H1 (cell line): Measurements from ENCODE around the gene MANSC1. TPM values are rescaled to one million over a fixed set of nuclear protein-coding genes. Genes with fewer than 3 reads are reported as not detected.

Source experiments
- CTCF ChIA-PET: fragments of 300-600 bp; sonication (Branson Sonifier 250); formaldehyde crosslinking; loops from one replicate; lab custom pipeline; 2021; ENCODE audit not compliant: partially characterized antibody; lab: Charles Lee
- POLR2A ChIA-PET: fragments of 300-600 bp; sonication (Branson Sonifier 250); formaldehyde crosslinking; loops from one replicate; lab custom pipeline; 2021; ENCODE audit warnings: inconsistent platforms; ENCODE audit not compliant: partially characterized antibody; lab: Charles Lee
- DNase-seq, 2 experiments: peaks; one replicate each; pipeline versions ENCODE4 v3.0.0 to v3.0.0-alpha.2; 2010 to 2022; ENCODE audit warnings: low spot score in 2 of 2, low read depth in 1 of 2, mixed read lengths in 1 of 2
- FAIRE-seq: peaks from 2 replicates; lab custom pipeline; 2011; peaks lifted over from hg19 to GRCh38; lab: Jason Lieb, UNC
- H2AFZ ChIP-seq: 2 replicates; pipeline ENCODE4 v1.8.1; 2012; ENCODE audit warnings: low read length, inconsistent platforms
- H2AK5ac ChIP-seq: 2 replicates; pipeline ENCODE4 v1.6.1; 2013; ENCODE audit warnings: low read depth, low read length
- H2BK120ac ChIP-seq: replicated peaks from 2 replicates; pipeline ENCODE3; 2013; ENCODE audit warnings: low read depth, low read length, inconsistent platforms
- H2BK12ac ChIP-seq: 2 replicates; pipeline ENCODE4 v1.6.1; 2013; ENCODE audit warnings: low read depth, low read length
- H2BK15ac ChIP-seq: 2 replicates; pipeline ENCODE4 v1.6.1; 2013; ENCODE audit warnings: low read length
- H2BK20ac ChIP-seq: 2 replicates; pipeline ENCODE4 v1.6.1; 2013; ENCODE audit warnings: low read length
- H2BK5ac ChIP-seq: 2 replicates; pipeline ENCODE4 v1.6.1; 2013; ENCODE audit warnings: low read depth, low read length
- H3K14ac ChIP-seq: 2 replicates; pipeline ENCODE4 v1.6.1; 2013; ENCODE audit warnings: inconsistent platforms; ENCODE audit not compliant: insufficient read length
- H3K18ac ChIP-seq: 2 replicates; pipeline ENCODE4 v1.6.1; 2013; ENCODE audit warnings: low read length; ENCODE audit errors: extremely low read depth
- H3K23ac ChIP-seq: 2 replicates; pipeline ENCODE4 v1.6.1; 2013; ENCODE audit warnings: inconsistent platforms; ENCODE audit not compliant: insufficient read length
- H3K23me2 ChIP-seq: 2 replicates; pipeline ENCODE4 v1.6.1; 2013; ENCODE audit warnings: low read depth, low read length
- H3K27ac ChIP-seq: 2 replicates; pipeline ENCODE4 v1.6.1; 2011; ENCODE audit warnings: low read depth, low read length, inconsistent platforms
- H3K27me3 ChIP-seq, 4 experiments: replicated peaks in 1 of 4; 1 replicate in 1 of 4; 2 replicates in 3 of 4; pipeline versions ENCODE4 v1.6.1 to v1.8.1; 2011 to 2013; ENCODE audit warnings: low read length in 3 of 4, mild to moderate bottlenecking in 3 of 4, inconsistent platforms in 2 of 4, mixed read lengths in 2 of 4, moderate library complexity in 1 of 4; ENCODE audit not compliant: control insufficient read depth in 3 of 4, insufficient read depth in 3 of 4; ENCODE audit errors: extremely low read depth in 1 of 4
- H3K36me3 ChIP-seq, 4 experiments: 2 replicates each; pipeline versions ENCODE4 v1.6.1 to v1.8.1; 2011 to 2013; ENCODE audit warnings: mild to moderate bottlenecking in 4 of 4, low read length in 3 of 4, moderate library complexity in 2 of 4, control low read depth in 1 of 4, inconsistent platforms in 1 of 4; ENCODE audit not compliant: insufficient read depth in 4 of 4, control insufficient read depth in 2 of 4
- H3K4ac ChIP-seq: replicated peaks from 2 replicates; pipeline ENCODE3; 2013; ENCODE audit warnings: low read length, low read depth, mixed read lengths, inconsistent platforms; ENCODE audit not compliant: insufficient read length
- H3K4me1 ChIP-seq, 4 experiments: replicated peaks in 1 of 4; 1 replicate in 1 of 4; 2 replicates in 3 of 4; pipeline versions ENCODE4 v1.6.1 to v1.8.1; 2011 to 2013; ENCODE audit warnings: low read length in 3 of 4, inconsistent platforms in 2 of 4, mixed read lengths in 1 of 4; ENCODE audit not compliant: insufficient read depth in 4 of 4, control insufficient read depth in 3 of 4
- H3K4me2 ChIP-seq, 2 experiments: 2 replicates each; pipeline versions ENCODE4 v1.6.1 to v1.8.1; 2011 to 2013; ENCODE audit warnings: low read depth in 2 of 2, low read length in 2 of 2, control low read depth in 1 of 2, inconsistent platforms in 1 of 2, mild to moderate bottlenecking in 1 of 2; ENCODE audit not compliant: insufficient read depth in 1 of 2
- H3K4me3 ChIP-seq, 4 experiments: fragments of 200-600, 300-600 bp in 1 of 4; sonication (generic), shearing (Covaris generic), sonication (Bioruptor Twin) in 1 of 4; 2 replicates each; pipeline versions ENCODE4 v1.5.1 to v1.8.1; 2011 to 2016; ENCODE audit warnings: low read length in 4 of 4, low read depth in 3 of 4, control low read depth in 2 of 4, inconsistent platforms in 2 of 4, mild to moderate bottlenecking in 2 of 4, mixed read lengths in 1 of 4, moderate library complexity in 1 of 4; ENCODE audit not compliant: insufficient read depth in 2 of 4; ENCODE audit errors: extremely low read depth in 1 of 4
- H3K56ac ChIP-seq: replicated peaks from 2 replicates; pipeline ENCODE3; 2013; ENCODE audit warnings: low read depth, mild to moderate bottlenecking, mixed read lengths, low read length, inconsistent platforms; ENCODE audit not compliant: insufficient read length
- H3K79me1 ChIP-seq: 2 replicates; pipeline ENCODE4 v1.6.1; 2013; ENCODE audit warnings: low read depth, low read length, control low read depth
- H3K79me2 ChIP-seq, 2 experiments: 2 replicates each; pipeline versions ENCODE4 v1.6.1 to v1.8.1; 2012 to 2013; ENCODE audit warnings: low read length in 2 of 2, mild to moderate bottlenecking in 2 of 2, inconsistent platforms in 1 of 2; ENCODE audit not compliant: insufficient read depth in 2 of 2, control insufficient read depth in 1 of 2
- H3K9ac ChIP-seq, 4 experiments: replicated peaks in 1 of 4; 1 replicate in 1 of 4; 2 replicates in 3 of 4; pipeline versions ENCODE4 v1.6.1 to v1.8.1; 2011 to 2013; ENCODE audit warnings: low read depth in 3 of 4, low read length in 3 of 4, control low read depth in 2 of 4, mild to moderate bottlenecking in 2 of 4, moderate library complexity in 2 of 4, inconsistent platforms in 1 of 4; ENCODE audit errors: extremely low read depth in 1 of 4
- H3K9me3 ChIP-seq, 2 experiments: 2 replicates each; pipeline versions ENCODE4 v1.6.1 to v1.8.1; 2012 to 2013; ENCODE audit warnings: mild to moderate bottlenecking in 2 of 2, moderate library complexity in 2 of 2, control low read depth in 1 of 2, inconsistent platforms in 1 of 2, low read depth in 1 of 2, low read length in 1 of 2, mixed read lengths in 1 of 2; ENCODE audit not compliant: insufficient read depth in 2 of 2
- H4K20me1 ChIP-seq, 2 experiments: replicated peaks in 1 of 2; 2 replicates each; pipeline versions ENCODE3 to v1.8.1; 2011 to 2013; ENCODE audit warnings: inconsistent platforms in 2 of 2, low read length in 2 of 2, mild to moderate bottlenecking in 1 of 2; ENCODE audit not compliant: insufficient read depth in 2 of 2, control insufficient read depth in 1 of 2
- H4K5ac ChIP-seq: 2 replicates; pipeline ENCODE4 v1.6.1; 2013; ENCODE audit warnings: low read length, low read depth, mixed read lengths, inconsistent platforms; ENCODE audit not compliant: insufficient read length
- H4K8ac ChIP-seq: 2 replicates; pipeline ENCODE4 v1.8.0; 2013; ENCODE audit warnings: mild to moderate bottlenecking, moderate library complexity, low read length, inconsistent platforms; ENCODE audit not compliant: insufficient read depth; ENCODE audit errors: extremely low read depth
- H4K91ac ChIP-seq: replicated peaks from 2 replicates; pipeline ENCODE3; 2013; ENCODE audit warnings: low read length, mixed read lengths, inconsistent platforms; ENCODE audit not compliant: insufficient read length
- ASH2L ChIP-seq: fragments of 200-600, 300-600 bp; sonication (generic); IDR thresholded peaks from one replicate; pipeline ENCODE4 v1.7.1; 2017; ENCODE audit warnings: low read length
- ATF2 ChIP-seq: IDR thresholded peaks from 2 replicates; pipeline ENCODE4 v1.6.1; 2012; ENCODE audit warnings: low read length, inconsistent platforms
- BRCA1 ChIP-seq: IDR thresholded peaks from 2 replicates; pipeline ENCODE4 v1.6.1; 2012; ENCODE audit warnings: low read depth, low read length, improper control_type of control experiment
- CHD1 ChIP-seq: IDR thresholded peaks from 2 replicates; pipeline ENCODE4 v1.6.1; 2012; ENCODE audit warnings: low read depth, low read length, improper control_type of control experiment
- CREB1 ChIP-seq: IDR thresholded peaks from 2 replicates; pipeline ENCODE4 v1.6.1; 2012; ENCODE audit warnings: inconsistent platforms
- E2F6 ChIP-seq: IDR thresholded peaks from 2 replicates; pipeline ENCODE4 v1.6.1; 2012; ENCODE audit warnings: inconsistent platforms
- JUN ChIP-seq: IDR thresholded peaks from 2 replicates; pipeline ENCODE4 v1.6.1; 2011; ENCODE audit warnings: low read depth, mild to moderate bottlenecking, improper control_type of control experiment, low read length
- JUND ChIP-seq: IDR thresholded peaks from 2 replicates; pipeline ENCODE4 v1.6.1; 2011; ENCODE audit warnings: mild to moderate bottlenecking, improper control_type of control experiment, low read length
- NANOG ChIP-seq: IDR thresholded peaks from 2 replicates; pipeline ENCODE4 v1.6.1; 2011; ENCODE audit warnings: low read length, low read depth, mild to moderate bottlenecking, inconsistent platforms; ENCODE audit not compliant: insufficient read depth, poor library complexity, severe bottlenecking
- RFX5 ChIP-seq: IDR thresholded peaks from 2 replicates; pipeline ENCODE4 v1.6.1; 2011; ENCODE audit warnings: low read depth, low read length, improper control_type of control experiment, borderline replicate concordance
- SIRT6 ChIP-seq: IDR thresholded peaks from one replicate; pipeline ENCODE4 v1.7.1; 2012; ENCODE audit warnings: low read length, inconsistent platforms
- WGBS, 2 experiments: shearing (Covaris generic) in 1 of 2; methylation state at CpG; one replicate each; pipeline versions ENCODE4 v1.1.6 to v1.1.7; 2013 to 2015; ENCODE audit warnings: low lambda C conversion rate in 2 of 2, mixed read lengths in 2 of 2, inconsistent platforms in 1 of 2, low coverage in 1 of 2, missing lambda C conversion rate in 1 of 2; ENCODE audit not compliant: insufficient replicate concordance in 2 of 2, insufficient coverage in 1 of 2, insufficient read length in 1 of 2; ENCODE audit errors: extremely low coverage in 1 of 2, missing lambda C conversion rate in 1 of 2; 5-methylcytosine and 5-hydroxymethylcytosine counted together
- polyA plus RNA-seq, 7 experiments: library from polyadenylated mRNA; depleted of rRNA in 3 of 7; stranded (reverse) in 5 of 7; unstranded in 2 of 7; fragments of >200 nt in 5 of 7; fragments of 200-250 nt in 2 of 7; gene quantifications; 1 replicate in 5 of 7; 2 replicates in 1 of 7; 4 replicates in 1 of 7; pipeline versions ENCODE4 v1.2.1 to v1.2.3, GENCODE V29; 2011 to 2013; ENCODE audit warnings: missing spikeins in 2 of 7, mixed read lengths in 2 of 7
- total RNA-seq: library from RNA; stranded (reverse); fragmentation: NEBNext Ultra II Directional; extraction: Animal tissue kit (Norgen Biotek cat#: 25700); gene quantifications from 2 replicates; pipeline ENCODE4 v1.2.1, GENCODE V29; 2021

Gene MANSC1
- total and polyA plus RNA-seq, 2 of the 8 experiments (the other 6 are each of a cell fraction or from before 2014, with no cell fraction given): 2.0 to 8.9 TPM

GRCh38 chr12:12372946-12373722 is 23.1 kb upstream of the MANSC1 start:
- 91% methylated on average over 4 of the region's 4 CpGs; no CpG with 5 or more reads in 1 of the 2 experiments for WGBS, 2 experiments
- DNase-seq: no peak
- H3K79me2 ChIP-seq: no peaks in the 10 kb centered on the region
- TF ChIP-seq JUN (no peak), ATF2 (no peak), CHD1 (no peak), NANOG (no peak), BRCA1 (no peak), E2F6 (no peak), JUND (no peak), RFX5 (no peak), SIRT6 (no peak), ASH2L (no peak), CREB1 (no peak)

More at GRCh38 chr12:12372946-12373722, 23.1 kb upstream of the MANSC1 start:
- no peak overlapping the region for H4K8ac ChIP-seq
- no peaks in the 10 kb centered on the region for H4K20me1 ChIP-seq
- H3K18ac ChIP-seq: no peak overlapping the region
- no peak overlapping the region for H2AK5ac ChIP-seq
- no peaks in the 10 kb centered on the region for H3K9me3 ChIP-seq
- no peak for FAIRE-seq
- H2BK5ac ChIP-seq: no peak overlapping the region
- no peak overlapping the region for H3K14ac ChIP-seq
- ChIA-PET CTCF (interaction anchor here (0.6 to 1.6 kb wide), 2 partner anchors 11 to 89 kb away, joined by 3 read pairs; no protein-coding TSS in a partner anchor), POLR2A (no interaction called here)
- H3K9ac ChIP-seq: no peak overlapping the region
- no peak overlapping the region for H2BK12ac ChIP-seq
- no peak overlapping the region for H3K23ac ChIP-seq
- no peak overlapping the region for H2BK15ac ChIP-seq
- no peak overlapping the region for H3K27ac ChIP-seq
- H2AFZ ChIP-seq: no peak overlapping the region
- H3K23me2 ChIP-seq: no peaks in the 10 kb centered on the region
- no peak overlapping the region for H3K56ac ChIP-seq
- H3K4me2 ChIP-seq: no peak overlapping the region
- no peaks in the 10 kb centered on the region for H3K79me1 ChIP-seq
- H2BK120ac ChIP-seq: no peak overlapping the region
- no peaks in the 10 kb centered on the region for H3K4me1 ChIP-seq
- H2BK20ac ChIP-seq: no peak overlapping the region
- H3K36me3 ChIP-seq: no peaks in the 10 kb centered on the region; a peak in 1 of 8 replicates
- no peak overlapping the region for H3K4ac ChIP-seq
- no peak overlapping the region for H3K4me3 ChIP-seq
- H3K27me3 ChIP-seq: no peaks in the 10 kb centered on the region
- H4K5ac ChIP-seq: no peak overlapping the region
- no peak overlapping the region for H4K91ac ChIP-seq
